Hematopoietic multipotent progenitor cell (in vitro differentiated cells): ENCODE measurements around the gene SOCS1. TPM values are rescaled to one million over a fixed set of nuclear protein-coding genes. Genes with fewer than 3 reads are reported as not detected.

Experiments used
- DNase-seq, 3 donors: peaks; one replicate each; pipeline ENCODE4 v3.0.0-alpha.2; 2011 to 2015; ENCODE audit warnings: low read depth in 2 of 3, low spot score in 2 of 3
- total RNA-seq: library from RNA; depleted of rRNA; stranded (reverse); fragments of >200 nt; gene quantifications from one replicate; pipeline ENCODE4 v1.2.3, GENCODE V29; 2012

The SOCS1 gene
- total RNA-seq, 1 donor: 6.2 TPM

GRCh38 chr16:11249233-11250061, 6.6 kb downstream of the SOCS1 start:
- no peak for DNase-seq

- no peak for DNase-seq
These were observed 7.9 kb downstream of the SOCS1 start for GRCh38 chr16:11248133-11248532.

GRCh38 chr16:11245988-11246387, 10.0 kb downstream of the SOCS1 start:
- no peak for DNase-seq

GRCh38 chr16:11245222-11245737, 10.7 kb downstream of the SOCS1 start:
- DNase-seq: no peak

- no peak for DNase-seq
These were observed 13.3 kb downstream of the SOCS1 start for GRCh38 chr16:11242658-11243057.

- DNase-seq: no peak
These were observed 14.4 kb downstream of the SOCS1 start for GRCh38 chr16:11241480-11242204.

GRCh38 chr16:11240636-11241473, 15.1 kb downstream of the SOCS1 start:
- DNase-seq: peak in 1 of 3 donors; percentile 71

GRCh38 chr16:11239644-11240632, 16.1 kb downstream of the SOCS1 start:
- no peak for DNase-seq

GRCh38 chr16:11238272-11239202, 17.5 kb downstream of the SOCS1 start:
- no peak for DNase-seq

- no peak for DNase-seq
These were observed 19.3 kb downstream of the SOCS1 start for GRCh38 chr16:11236461-11237254.

GRCh38 chr16:11235703-11235991, 20.4 kb downstream of the SOCS1 start:
- peak in 1 of 3 donors; percentile 42 for DNase-seq

- no peak for DNase-seq
These were observed 20.9 kb downstream of the SOCS1 start for GRCh38 chr16:11234884-11235702.

GRCh38 chr16:11233727-11234376, 22.2 kb downstream of the SOCS1 start:
- DNase-seq: peak in 2 of 3 donors; percentile 50 to 53

- DNase-seq: peak; percentile 66 to 86 (median 81)
These were observed 22.9 kb downstream of the SOCS1 start for GRCh38 chr16:11232852-11233726.

- no peak for DNase-seq
These were observed 23.6 kb downstream of the SOCS1 start for GRCh38 chr16:11232302-11232851.
